Measurements from ENCODE around the gene AKR1E2.

Gene AKR1E2

GRCh38 chr10:4825868-4826791 is at the start of gene AKR1E2:
TSS of gene AKR1E2 (plus strand) at chr10:4826207. CDS start at chr10:4826325, 118 bp downstream.
- in situ Hi-C loops (cut with HindIII; ENCODE audit: low sequenced_read_pairs), result no loop called here

DNA sequence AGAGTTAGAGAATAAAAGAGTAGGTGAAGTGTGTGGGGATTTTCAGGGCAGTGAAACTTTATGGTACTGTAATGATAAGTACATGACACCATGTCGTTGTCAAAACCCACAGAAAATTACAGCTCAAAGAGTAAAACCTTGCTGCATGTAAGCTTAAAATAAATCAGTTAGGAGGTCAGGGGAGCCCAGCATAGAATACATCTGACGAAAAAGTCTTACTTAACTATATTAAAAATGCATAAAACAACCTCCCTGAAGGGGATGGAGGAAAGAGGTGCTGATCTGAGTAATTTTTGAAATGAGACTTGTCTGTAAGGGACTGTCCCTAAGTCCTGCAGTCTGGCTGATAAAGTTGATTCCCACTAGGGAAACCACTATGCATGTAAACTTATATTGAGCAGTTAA is 49.8 kb upstream of the AKR1E2 start:
- in situ Hi-C loops (cut with HindIII; ENCODE audit: low sequenced_read_pairs), result no loop called here

DNA sequence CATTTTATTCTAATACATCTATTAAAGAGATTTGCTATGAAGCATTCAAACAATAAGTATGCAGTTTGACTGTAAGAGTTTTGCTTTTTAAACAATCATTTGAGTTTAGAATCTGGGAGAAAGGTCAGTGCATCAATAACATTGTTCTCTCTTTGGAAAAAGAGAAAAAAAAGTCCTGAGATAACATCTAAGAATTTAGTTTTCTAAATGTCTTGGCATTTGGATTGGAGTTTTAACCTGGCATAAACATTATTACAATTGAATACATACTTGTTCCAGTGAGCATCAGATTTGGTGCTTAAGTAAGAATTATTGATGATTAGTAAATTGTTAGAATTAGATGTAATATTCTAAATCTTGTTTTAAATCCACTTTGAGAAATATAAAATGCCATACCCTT is 47.2 kb upstream of the AKR1E2 start:
- in situ Hi-C loops (cut with HindIII; ENCODE audit: low sequenced_read_pairs), result no loop called here

- in situ Hi-C loops (cut with HindIII; ENCODE audit: low sequenced_read_pairs), result no loop called here
Measured at GRCh38 chr10:4780091-4780490, 45.9 kb upstream of the AKR1E2 start.

DNA sequence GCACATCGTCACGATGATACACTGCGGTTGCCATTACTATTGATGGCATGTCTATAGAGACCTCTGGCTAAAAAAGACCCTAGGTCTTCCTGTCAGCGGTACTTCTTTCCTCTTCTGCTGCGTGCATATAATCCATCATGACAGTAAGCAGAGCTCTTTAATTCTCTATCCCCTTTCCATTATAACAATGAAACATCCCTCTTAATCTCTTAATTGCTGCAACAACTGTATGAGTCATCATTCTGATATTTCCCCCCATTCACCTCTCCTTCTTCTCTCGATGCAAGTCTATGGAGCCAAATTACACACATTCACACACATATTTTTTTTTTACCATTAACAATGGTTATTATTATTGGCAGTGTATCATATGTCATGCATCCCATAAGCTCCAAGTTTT is 45.2 kb upstream of the AKR1E2 start:
- in situ Hi-C loops (cut with HindIII; ENCODE audit: low sequenced_read_pairs), result no loop called here

GRCh38 chr10:4781955-4782354 is 44.1 kb upstream of the AKR1E2 start:
- in situ Hi-C loops (cut with HindIII; ENCODE audit: low sequenced_read_pairs), result no loop called here

- in situ Hi-C loops (cut with HindIII; ENCODE audit: low sequenced_read_pairs), result no loop called here
Measured at GRCh38 chr10:4784667-4785333, 41.2 kb upstream of the AKR1E2 start.

GRCh38 chr10:4786043-4786839 is 39.8 kb upstream of the AKR1E2 start:
- in situ Hi-C loops (cut with HindIII; ENCODE audit: low sequenced_read_pairs), result no loop called here

- in situ Hi-C loops (cut with HindIII; ENCODE audit: low sequenced_read_pairs), result no loop called here
Measured at GRCh38 chr10:4790045-4790444, 36.0 kb upstream of the AKR1E2 start.

GRCh38 chr10:4790922-4791321 is 35.1 kb upstream of the AKR1E2 start:
- in situ Hi-C loops (cut with HindIII; ENCODE audit: low sequenced_read_pairs), result no loop called here

GRCh38 chr10:4792381-4792780 is 33.6 kb upstream of the AKR1E2 start:
- in situ Hi-C loops (cut with HindIII; ENCODE audit: low sequenced_read_pairs), result no loop called here

DNA sequence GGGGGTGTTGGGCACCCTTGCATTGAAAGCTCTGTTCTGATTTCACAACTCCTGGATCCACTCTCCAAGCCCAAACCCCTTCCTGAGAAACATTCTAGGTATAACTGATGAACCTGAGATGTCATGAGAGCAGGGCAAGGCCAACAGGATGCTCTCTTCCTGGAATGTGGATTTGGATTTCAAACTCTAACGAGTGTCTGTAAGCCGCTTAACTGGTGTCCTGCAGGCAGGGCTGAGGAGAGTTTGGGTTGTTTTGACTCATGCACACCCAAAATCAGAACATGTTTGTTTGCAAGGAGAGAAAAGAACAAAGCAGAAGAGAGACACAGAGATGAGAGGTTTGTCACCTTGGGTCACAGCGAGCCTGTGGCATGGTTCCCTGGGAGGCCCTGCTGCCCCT is 24.6 kb upstream of the AKR1E2 start:
- in situ Hi-C loops (cut with HindIII; ENCODE audit: low sequenced_read_pairs), result no loop called here

DNA sequence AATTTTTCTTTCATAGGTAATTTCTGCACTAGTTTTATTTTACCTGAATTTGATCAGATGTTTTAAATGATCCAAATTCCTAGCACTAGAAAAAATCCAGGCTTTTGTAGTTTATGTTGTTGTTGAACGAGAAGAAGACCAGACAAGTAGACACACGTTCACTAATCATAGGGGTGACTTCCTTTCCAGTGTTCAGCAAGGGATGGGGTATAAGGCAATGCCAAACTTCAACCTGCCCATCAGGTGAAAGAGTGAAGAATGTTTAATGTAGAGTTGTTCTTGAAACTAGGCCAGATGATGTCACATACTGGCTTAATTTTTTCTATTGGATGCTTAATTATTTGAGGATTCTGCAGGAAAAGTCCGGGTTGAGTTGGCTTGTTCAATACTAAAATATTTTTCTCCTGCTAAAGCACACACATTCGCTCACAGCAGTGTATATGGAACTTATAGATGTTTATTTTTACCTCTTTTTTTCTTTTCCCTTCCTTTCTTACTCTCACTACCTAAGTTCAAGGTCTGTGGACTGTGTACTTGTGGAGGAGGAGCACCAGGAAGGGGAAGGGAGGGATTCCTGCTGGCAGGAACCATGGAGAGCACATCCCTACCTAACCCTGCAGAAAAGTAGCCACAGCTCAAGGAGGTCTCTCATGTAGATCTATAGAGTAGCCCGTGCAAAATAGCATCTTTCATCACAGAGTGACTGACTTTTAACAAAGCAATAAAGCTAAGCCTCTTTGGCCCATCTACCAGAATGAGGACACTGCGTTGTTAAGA is 23.1 kb upstream of the AKR1E2 start:
- in situ Hi-C loops (cut with HindIII; ENCODE audit: low sequenced_read_pairs), result no loop called here

DNA sequence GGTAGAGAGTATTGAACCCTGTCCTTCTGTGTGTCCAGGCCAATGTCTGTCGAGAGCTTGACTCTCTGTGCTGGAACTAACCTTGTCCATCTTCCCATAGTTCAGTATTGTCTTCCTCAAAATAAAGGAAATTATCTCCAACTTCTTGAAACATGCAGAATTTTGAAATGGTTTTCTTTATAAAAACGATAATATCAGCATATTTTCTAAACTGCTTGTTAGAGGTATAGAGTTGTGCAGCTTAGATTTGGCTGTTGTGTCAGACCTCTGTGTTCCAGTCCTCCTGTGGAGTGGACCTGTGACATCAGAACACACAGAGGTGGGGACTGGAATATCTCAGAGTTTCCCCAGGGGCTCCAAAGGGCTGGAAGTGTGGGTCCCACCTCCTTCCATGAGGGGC is 22.2 kb upstream of the AKR1E2 start:
- in situ Hi-C loops (cut with HindIII; ENCODE audit: low sequenced_read_pairs), result no loop called here

DNA sequence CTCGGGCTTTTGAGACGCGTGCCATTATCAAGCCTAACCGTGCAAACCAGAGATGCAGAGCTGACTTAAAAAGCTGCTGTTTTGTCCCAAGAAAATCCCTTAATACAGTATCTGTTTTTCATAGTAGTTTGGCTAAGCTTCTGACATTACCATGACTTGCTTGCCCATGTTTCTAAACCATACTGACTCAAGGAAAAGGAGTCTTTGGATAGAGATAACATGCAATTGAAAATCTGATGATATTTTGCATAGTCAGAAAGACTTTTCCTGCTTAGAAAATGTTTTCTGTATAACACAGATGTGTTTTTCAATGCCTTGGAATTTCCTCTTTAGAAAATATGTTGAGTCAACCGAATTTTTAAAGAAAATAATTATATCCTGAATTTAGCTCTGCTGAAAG is 21.5 kb upstream of the AKR1E2 start:
- in situ Hi-C loops (cut with HindIII; ENCODE audit: low sequenced_read_pairs), result no loop called here

DNA sequence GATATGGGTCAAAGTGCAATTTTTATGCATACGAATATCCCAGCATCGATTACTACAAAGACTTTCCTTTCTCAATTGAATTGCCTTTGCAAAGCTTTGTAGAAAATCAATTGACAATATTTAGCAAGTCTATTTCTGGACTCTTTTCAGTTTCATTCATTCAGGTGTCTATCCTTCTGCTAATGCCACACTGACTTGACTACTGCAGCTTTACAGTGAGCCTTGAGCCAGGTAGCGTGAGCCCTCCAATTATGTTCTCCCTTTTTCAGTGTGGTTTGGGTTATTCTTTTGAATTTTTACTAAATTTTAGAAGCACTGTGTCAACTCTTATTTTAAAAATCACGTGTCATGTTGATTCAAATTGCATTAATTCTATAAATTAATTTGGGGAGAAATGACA is 19.5 kb upstream of the AKR1E2 start:
- in situ Hi-C loops (cut with HindIII; ENCODE audit: low sequenced_read_pairs), result no loop called here

DNA sequence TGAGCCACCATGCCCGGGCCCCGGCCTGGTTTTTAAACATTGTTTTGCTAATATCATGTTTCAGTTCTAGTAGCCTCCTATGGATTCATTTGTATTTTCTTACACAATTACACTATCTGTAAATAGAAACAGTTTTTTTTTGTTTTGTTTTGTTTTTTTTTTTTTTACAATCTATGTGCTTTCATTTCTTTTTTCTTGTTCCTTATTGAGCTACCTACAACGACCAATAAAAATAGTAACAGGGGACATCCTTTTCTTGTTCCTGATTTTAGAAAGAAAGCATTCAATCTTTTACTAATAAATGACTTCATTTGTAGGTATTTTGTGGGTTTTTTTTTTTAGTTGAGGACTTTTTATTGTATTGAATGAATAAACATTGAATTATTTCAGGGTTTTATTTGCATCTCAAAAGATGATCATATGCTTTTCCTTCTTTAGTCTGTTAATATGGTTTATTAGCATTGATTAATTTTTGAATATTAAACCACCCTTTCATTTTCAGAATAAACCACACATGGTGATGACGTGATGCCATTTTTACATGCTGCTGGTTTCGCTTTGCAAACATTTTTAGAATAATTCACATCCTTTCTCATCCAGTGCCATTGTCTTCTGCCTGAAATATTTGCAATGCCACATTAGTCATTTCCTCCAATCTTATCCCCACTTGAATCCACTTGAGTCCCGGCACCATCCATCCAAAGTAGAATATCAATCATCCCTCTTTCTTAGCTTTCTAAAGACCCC is 18.1 kb upstream of the AKR1E2 start:
- in situ Hi-C loops (cut with HindIII; ENCODE audit: low sequenced_read_pairs), result no loop called here

DNA sequence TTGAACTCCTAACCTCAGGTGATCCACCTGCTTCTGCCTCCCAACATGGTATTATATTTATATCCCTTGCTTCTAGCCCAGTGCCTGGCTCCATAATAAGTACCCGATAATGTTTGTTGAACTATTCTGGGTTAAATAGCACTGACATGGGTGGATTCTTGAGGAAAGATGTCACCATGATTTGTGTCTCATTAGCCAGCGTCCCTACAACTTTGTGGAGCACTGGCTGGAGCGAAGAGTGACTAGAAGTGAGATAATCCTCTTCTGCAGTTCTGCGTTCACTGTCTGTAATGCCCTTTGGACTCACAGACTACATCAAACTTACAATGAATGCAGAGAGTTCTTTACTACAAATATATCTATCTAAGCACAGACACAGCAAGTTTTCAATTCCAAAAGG is 16.9 kb upstream of the AKR1E2 start:
- in situ Hi-C loops (cut with HindIII; ENCODE audit: low sequenced_read_pairs), result no loop called here

DNA sequence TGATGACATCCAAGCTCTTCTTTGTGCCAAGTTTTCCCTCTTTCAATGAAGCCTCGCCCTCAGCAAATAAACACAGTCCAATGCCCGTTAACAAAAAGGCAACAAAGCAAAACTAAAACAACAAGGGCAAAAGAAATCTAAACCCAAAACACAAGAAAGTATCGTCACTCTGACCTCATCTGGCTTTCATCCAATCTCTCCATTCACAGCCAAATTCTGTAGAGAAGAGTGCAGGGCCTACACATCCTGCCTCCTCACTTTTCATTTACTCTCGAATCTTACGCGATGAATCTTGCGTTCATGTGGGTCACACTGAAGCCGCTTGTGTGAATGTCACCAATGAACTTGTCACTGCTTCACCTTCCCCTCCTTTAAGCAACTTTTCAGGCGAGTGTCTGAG is 15.9 kb upstream of the AKR1E2 start:
- in situ Hi-C loops (cut with HindIII; ENCODE audit: low sequenced_read_pairs), result no loop called here

DNA sequence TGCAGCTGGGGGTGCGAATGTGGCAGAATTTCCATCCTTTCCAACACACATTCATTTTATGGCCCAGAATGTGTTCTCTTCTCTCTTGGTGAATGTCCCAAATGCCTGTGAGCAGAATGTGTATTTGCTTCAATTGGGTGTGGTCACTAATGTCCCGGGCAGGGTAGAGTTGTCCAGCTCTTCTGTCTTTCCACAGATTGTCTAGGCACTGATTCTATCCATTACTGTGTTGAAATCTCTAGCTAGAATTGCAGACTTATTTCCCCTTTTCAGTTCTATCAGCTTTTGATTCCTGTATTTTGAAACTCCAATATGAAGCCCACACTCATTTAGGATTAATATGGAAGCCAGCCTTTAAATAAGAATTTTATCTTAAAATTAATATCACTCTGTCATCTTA is 14.0 kb upstream of the AKR1E2 start:
- in situ Hi-C loops (cut with HindIII; ENCODE audit: low sequenced_read_pairs), result no loop called here
